GM12892 (cell line): Measurements from ENCODE around the gene KCNIP4.

Source experiments
- POLR2A ChIP-seq: IDR thresholded peaks from 2 replicates; pipeline ENCODE4 v1.6.1; 2011; ENCODE audit warnings: low read depth, low read length, control low read depth
- POLR2AphosphoS5 ChIP-seq: IDR thresholded peaks from 2 replicates; pipeline ENCODE4 v1.6.1; 2011; ENCODE audit warnings: low read depth, low read length, control low read depth
- TAF1 ChIP-seq: IDR thresholded peaks from 2 replicates; pipeline ENCODE4 v1.6.1; 2011; ENCODE audit warnings: low read depth, mild to moderate bottlenecking, control low read depth, low read length, borderline replicate concordance

- no peak for TF ChIP-seq POLR2A
- TF ChIP-seq POLR2AphosphoS5, result no peak
- no peak for TF ChIP-seq TAF1
Measured at GRCh38 chr4:21900211-21900610, 48.4 kb downstream of the KCNIP4 start.
